Measurements from ENCODE around the gene SH3BP4. TPM values are rescaled to one million over a fixed set of nuclear protein-coding genes. Genes with fewer than 3 reads are reported as not detected.

The SH3BP4 gene
- total RNA-seq, 1 experiment from 2014 or later, result 93.8 TPM

DNA sequence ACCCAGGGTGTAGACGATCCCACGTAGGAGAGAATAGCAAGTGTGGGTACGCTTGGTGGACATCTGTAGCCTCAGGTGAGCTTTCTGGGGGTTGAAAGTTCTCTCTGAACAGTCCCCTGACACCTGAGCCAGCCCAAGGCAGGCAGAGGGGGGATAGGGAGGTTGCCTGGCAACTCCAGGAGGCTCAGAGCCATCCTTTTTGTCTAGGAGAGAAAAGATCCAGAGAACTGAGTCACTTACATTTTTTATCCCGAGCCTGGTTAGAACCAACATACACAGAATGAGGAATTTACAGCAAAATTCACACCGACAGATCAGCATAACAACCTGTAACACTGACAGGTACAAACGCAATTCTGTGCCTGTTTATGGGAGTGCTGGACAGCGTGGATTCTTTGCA is 113.2 kb downstream of the SH3BP4 start:
- H4K20me1 ChIP-seq (ENCODE audit: control insufficient read depth, insufficient read depth, insufficient read length), result no peaks in the 10 kb centered on the region
- H3K23me2 ChIP-seq (ENCODE audit: insufficient read length, low read depth, low read length, poor library complexity, severe bottlenecking), result no peaks in the 10 kb centered on the region
- no peaks in the 10 kb centered on the region for H3K9me3 ChIP-seq (ENCODE audit: control insufficient read depth, low read depth, low read length)
- H3K9me3 Mint-ChIP-seq, result no peaks in the 10 kb centered on the region
- peaks cover 2% of the 10 kb centered on the region; the same call in 1 of the 2 replicates for H3K4me1 ChIP-seq (ENCODE audit: insufficient read depth, low read length)
- DNase-seq, result no peak
- H3K79me1 ChIP-seq (ENCODE audit: insufficient read depth, low read depth, low read length, poor library complexity, severe bottlenecking), result no peaks in the 10 kb centered on the region
- H4K8ac ChIP-seq (replicated peaks; ENCODE audit: insufficient read length, low read depth, low read length), result no peak overlapping the region
- H3K27me3 Mint-ChIP-seq (ENCODE audit: low read depth), result no peaks in the 10 kb centered on the region; the same call in 1 of the 2 replicates
- TF ChIP-seq, protein P1, sequence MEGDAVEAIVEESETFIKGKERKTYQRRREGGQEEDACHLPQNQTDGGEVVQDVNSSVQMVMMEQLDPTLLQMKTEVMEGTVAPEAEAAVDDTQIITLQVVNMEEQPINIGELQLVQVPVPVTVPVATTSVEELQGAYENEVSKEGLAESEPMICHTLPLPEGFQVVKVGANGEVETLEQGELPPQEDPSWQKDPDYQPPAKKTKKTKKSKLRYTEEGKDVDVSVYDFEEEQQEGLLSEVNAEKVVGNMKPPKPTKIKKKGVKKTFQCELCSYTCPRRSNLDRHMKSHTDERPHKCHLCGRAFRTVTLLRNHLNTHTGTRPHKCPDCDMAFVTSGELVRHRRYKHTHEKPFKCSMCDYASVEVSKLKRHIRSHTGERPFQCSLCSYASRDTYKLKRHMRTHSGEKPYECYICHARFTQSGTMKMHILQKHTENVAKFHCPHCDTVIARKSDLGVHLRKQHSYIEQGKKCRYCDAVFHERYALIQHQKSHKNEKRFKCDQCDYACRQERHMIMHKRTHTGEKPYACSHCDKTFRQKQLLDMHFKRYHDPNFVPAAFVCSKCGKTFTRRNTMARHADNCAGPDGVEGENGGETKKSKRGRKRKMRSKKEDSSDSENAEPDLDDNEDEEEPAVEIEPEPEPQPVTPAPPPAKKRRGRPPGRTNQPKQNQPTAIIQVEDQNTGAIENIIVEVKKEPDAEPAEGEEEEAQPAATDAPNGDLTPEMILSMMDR (conservative IDR thresholded peaks at IDR 0.05), result no peak
- H3T11ph ChIP-seq (ENCODE audit: low read length), result no peak overlapping the region
- no CpG with 5 or more reads among the region's 7 CpGs for WGBS (ENCODE audit: extremely low coverage, insufficient read length, low lambda C conversion rate)
- H3K4ac ChIP-seq (ENCODE audit: low read depth, low read length), result no peak overlapping the region
- H3K79me2 ChIP-seq (ENCODE audit: insufficient read depth, low read length), result no peaks in the 10 kb centered on the region
- no peak overlapping the region for H3K14ac ChIP-seq (ENCODE audit: insufficient read depth, low read length)
- H3K27ac Mint-ChIP-seq, result peak overlapping the region in 1 of 3 experiments; percentile 11; a peak in 1 of 7 replicates
- no peaks in the 10 kb centered on the region; a peak in 1 of 7 replicates for H3K36me3 Mint-ChIP-seq (ENCODE audit: insufficient read depth in 1 of 3, low read depth in 3 of 3)
- H2BK120ac ChIP-seq (ENCODE audit: low read depth, low read length, poor library complexity, severe bottlenecking), result no peak overlapping the region
- H3K4me2 ChIP-seq (ENCODE audit: insufficient read depth, insufficient read length, low read length), result no peak overlapping the region
- no peak overlapping the region for H3K56ac ChIP-seq (ENCODE audit: insufficient read length, low read depth, low read length)
- no peak overlapping the region for H4K5ac ChIP-seq (ENCODE audit: insufficient read length, low read depth, low read length)
- H3K27ac ChIP-seq (ENCODE audit: insufficient read length, low read depth, low read length), result no peak overlapping the region
- H3K27me3 ChIP-seq (ENCODE audit: insufficient read depth, low read length), result no peaks in the 10 kb centered on the region
- H3K4me3 Mint-ChIP-seq, result no peak overlapping the region
- H3K4me1 Mint-ChIP-seq, result peaks cover 34 to 48% of the 10 kb centered on the region in 2 experiments
- no peak overlapping the region for H2AFZ ChIP-seq (ENCODE audit: low read length)
- H2BK12ac ChIP-seq (ENCODE audit: insufficient read length, low read depth, low read length), result no peak overlapping the region
- H2BK5ac ChIP-seq (ENCODE audit: insufficient read length, low read length), result no peak overlapping the region
- no peak overlapping the region for H2BK15ac ChIP-seq (ENCODE audit: low read depth, low read length)
- H3K23ac ChIP-seq (ENCODE audit: insufficient read length, low read depth, low read length), result no peak overlapping the region
- H4K91ac ChIP-seq (ENCODE audit: insufficient read length, low read depth, low read length), result no peak overlapping the region
- no peak overlapping the region for H3K18ac ChIP-seq (ENCODE audit: insufficient read length, low read depth, low read length)
- no peak overlapping the region for H2BK20ac ChIP-seq (ENCODE audit: low read depth, low read length, poor library complexity, severe bottlenecking)
- H2AK5ac ChIP-seq (ENCODE audit: insufficient read length, low read length), result no peak overlapping the region
- H3K9ac ChIP-seq (ENCODE audit: extremely low read depth, insufficient read length, low read length), result no peak overlapping the region
